GM18526 (cell line): Measurements from ENCODE around the gene PDZRN4.

Source experiments
- POLR2A ChIP-seq: IDR thresholded peaks from 3 replicates; pipeline ENCODE4 v1.6.1; 2011; ENCODE audit not compliant: insufficient read length; ENCODE audit errors: extremely low read depth

Gene PDZRN4

DNA sequence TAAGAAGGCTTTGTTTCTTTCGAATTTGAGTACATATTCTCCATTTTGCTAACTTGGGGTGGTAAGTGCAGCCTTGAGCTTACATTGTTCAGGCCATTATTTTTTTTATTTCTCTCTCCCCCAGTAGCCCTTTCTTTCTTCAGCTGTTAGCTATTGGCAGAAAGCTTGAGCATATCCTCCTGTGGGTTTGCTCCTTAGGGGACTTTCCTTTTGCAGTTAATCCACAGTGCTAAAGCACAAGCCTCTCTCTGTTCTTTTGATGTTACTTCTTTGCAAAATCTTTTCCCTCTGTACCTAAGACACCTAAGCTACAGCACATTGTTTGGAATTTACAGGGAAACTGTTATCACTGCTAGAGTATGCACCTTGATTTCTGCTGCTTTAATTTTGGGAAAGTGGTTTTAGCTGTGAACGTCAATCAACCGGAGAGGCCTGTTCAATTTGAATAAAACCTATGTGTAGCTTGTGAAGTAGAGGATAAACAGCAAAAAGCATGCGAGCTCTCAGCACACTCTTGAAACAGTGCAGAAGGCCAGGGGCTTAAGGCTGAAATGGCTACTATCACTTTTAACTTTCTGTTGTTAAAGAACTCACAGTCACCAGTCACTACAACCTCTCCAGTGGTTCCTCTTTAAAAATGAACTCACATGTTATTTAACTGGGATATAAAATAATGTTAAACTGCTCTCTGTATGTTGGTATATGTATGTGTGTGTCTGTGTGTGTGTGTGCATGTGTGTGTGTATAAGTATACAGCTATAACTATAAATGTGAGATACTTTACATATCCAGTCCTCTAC is 139.2 kb downstream of the PDZRN4 start:
- no peak for TF ChIP-seq POLR2A

- TF ChIP-seq POLR2A = no peak
These were observed 145.9 kb downstream of the PDZRN4 start for GRCh38 chr12:41333974-41334373.

DNA sequence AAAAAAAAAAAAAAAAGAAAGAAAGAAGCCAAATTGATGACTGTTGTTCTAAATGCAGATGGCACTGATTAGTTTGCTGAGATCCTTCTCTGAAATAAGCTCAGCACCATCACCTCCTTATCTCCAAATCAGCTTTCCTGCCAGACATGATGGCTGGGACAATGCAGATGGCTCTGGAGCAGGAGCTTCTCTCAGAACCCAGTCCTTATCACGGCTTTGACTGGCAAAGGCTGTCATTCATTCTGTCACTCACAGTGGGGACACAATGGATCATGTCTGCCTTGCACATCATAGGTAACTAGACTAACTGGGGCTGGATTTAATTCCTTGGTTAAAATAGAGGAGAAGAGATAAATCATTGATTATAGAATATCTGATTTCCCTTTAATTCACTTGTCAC is 146.3 kb downstream of the PDZRN4 start:
- no peak for TF ChIP-seq POLR2A

DNA sequence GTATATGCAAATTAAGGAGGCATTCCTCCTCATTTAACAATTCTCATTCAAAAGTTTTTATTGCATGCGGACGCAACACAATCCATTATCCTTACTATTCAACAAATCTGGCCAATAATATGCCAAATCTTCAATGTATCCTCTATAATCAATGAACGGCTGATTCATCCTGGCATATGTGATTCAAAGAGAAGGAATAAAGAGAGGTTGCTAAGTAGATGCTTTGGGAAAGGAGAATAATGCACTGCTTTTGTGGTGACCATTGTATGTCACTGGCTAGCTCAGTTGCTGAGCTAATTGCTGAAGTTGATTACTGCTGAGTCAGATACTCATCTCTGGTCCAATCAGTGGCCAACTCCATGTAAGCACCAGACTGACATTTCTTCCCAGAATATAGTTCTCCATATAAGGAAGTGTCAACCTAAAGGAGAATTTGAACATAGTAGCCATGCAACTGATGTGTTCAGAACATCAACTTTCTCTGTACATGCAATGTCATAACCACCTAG is 148.0 kb downstream of the PDZRN4 start:
- TF ChIP-seq POLR2A = no peak

- no peak for TF ChIP-seq POLR2A
These were observed 151.7 kb downstream of the PDZRN4 start for GRCh38 chr12:41339784-41340183.

DNA sequence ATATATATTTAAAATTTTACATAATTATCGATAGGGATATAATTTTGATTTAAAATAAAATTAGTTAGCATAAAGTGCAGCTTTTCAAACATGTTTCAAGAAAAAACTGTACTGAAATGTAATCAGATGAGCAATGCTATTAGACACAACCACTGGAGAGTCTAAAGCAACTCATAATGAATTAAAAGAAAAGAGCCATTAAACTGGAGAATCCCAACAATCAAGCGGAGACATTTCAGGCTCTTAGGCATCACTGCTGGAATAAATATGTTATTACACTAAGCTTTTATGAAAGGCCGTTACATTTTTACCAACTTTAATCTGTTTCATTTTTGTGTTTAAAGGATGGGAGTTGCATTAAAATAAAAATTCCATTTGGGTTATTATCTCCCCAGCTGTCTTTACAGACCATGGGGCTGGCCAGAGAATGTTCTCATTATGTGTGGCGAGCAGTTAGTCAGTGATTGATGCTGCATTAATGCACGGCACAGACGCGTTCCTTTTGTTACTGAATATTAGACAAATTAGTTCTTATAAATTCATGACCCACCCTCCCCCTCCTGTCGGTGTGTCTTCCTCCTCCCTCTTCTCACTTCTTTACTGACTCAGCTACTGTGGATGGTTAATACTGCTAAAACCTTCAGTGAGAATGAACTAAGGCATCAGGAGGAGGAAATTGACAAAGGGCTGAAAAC is 156.8 kb downstream of the PDZRN4 start:
- no peak for TF ChIP-seq POLR2A

GRCh38 chr12:41348198-41348597 is 160.1 kb downstream of the PDZRN4 start:
- TF ChIP-seq POLR2A = no peak

DNA sequence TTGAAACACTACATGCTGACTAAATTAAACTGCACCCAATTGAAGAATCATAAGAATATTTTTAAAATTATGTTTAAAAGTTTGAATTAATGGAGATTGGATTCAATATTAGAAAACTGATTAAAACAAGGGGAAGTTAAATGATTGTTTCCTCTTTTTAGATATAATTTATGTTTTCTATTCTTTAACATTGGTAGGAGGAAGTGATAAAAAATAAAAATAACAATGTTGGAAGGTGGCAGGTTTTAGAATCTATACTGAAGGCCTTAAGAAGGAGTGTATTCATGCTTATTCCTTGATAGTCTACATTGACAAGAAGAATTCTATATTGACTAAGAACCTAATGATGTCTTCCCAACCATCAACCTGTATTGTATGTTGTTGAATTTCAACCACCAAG is 168.1 kb downstream of the PDZRN4 start:
- TF ChIP-seq POLR2A = no peak

GRCh38 chr12:41361738-41362137 is 173.6 kb downstream of the PDZRN4 start:
- no peak for TF ChIP-seq POLR2A

GRCh38 chr12:41362510-41362909 is 174.4 kb downstream of the PDZRN4 start:
- no peak for TF ChIP-seq POLR2A

DNA sequence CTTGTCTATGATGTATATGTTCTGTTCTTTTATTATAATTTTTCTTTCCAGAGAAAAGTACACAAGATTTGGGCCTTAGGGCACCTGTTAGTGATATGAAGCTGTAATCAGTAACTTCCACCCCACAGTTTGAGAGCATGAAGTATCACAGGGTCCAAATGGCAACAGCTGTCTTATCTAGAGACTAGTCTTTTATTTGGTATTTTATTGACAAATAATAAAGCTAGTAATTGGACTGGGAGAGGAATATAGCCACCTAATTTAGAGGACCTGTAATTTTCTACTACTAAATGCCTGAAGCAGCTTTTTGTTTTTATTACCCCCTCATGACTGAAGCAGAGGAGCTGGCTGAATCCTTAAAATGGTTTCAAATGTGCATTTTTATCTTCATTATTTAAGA is 174.8 kb downstream of the PDZRN4 start:
- TF ChIP-seq POLR2A = no peak

GRCh38 chr12:41364211-41364610 is 176.1 kb downstream of the PDZRN4 start:
- TF ChIP-seq POLR2A = no peak

- TF ChIP-seq POLR2A = no peak
These were observed 177.6 kb downstream of the PDZRN4 start for GRCh38 chr12:41365653-41366171.

DNA sequence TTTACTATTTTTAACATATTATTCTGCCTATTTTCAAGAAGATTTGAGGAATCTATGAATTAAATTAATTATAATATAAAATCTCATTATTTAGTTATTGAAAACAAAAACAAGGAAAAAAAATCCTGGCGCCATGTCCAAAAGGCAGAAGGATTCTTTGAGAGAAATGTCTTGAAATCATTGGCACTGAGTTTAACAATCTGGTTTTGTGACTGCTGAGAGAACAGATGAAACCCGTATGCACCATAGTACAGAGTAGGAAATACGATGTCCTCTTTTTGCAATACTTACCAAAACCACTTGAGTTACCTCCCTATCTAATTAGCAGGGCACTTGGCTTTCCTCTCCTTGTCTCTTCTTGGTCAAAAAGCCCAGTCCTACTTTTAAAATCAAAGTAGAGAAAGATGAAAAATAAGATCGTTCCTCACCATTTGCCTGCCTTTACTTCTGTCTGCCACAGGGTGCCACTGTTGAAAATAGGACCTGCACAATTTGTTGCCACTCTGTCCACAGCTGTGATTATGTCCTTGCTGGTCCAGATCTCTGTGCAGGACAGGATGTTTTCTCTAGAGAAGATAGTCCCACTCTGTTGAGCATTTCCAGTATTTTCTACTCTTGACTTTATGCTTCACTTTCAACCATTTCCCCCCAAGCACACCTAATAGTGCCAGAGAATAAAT is 179.7 kb downstream of the PDZRN4 start:
- TF ChIP-seq POLR2A = no peak

DNA sequence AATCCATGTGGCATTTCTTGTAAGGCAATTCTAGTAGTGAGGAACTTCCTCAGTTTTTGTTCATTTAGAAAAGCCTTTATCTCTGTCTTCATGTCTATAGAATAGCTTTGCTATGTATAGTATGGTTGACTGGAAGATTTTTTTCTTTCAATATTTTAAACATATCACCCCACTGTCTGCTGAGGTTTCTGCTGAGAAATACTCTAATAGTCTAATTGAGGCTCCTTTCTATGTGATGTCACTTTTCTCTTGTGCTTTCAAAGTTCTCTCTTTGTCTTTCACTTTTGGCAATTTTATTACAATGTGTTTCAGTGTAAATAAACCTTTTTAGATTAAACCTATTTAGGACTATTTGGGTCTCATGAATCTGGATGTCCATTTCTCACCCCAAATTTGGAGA is 192.8 kb downstream of the PDZRN4 start:
- TF ChIP-seq POLR2A = no peak

- TF ChIP-seq POLR2A = no peak
These were observed 214.7 kb downstream of the PDZRN4 start for GRCh38 chr12:41402801-41403200.

GRCh38 chr12:41407232-41407799 is 219.2 kb downstream of the PDZRN4 start:
- no peak for TF ChIP-seq POLR2A
